ENCODE measurements around the gene TPCN2.

GRCh38 chr11:69173925-69174581 is 125.3 kb downstream of the TPCN2 start:
- TF ChIP-seq POLR2A (IDR thresholded peaks at IDR 0.05; ENCODE audit: low read depth, low read length) (no peak), POLR2AphosphoS5 (IDR thresholded peaks at IDR 0.05; ENCODE audit: low read depth, low read length) (no peak), TAF1 (IDR thresholded peaks at IDR 0.05; ENCODE audit: borderline replicate concordance, low read depth, low read length) (no peak)
